NCI-H2029 (cell line): ENCODE results near the gene MED9.
A peak's percentile ranks its signal among the peaks of the same experiment; 100 is the strongest.

Experiments
- DNase-seq: peaks from one replicate; lab custom pipeline; 2025; lab: John Stamatoyannopoulos, UW

Gene MED9

GRCh38 chr17:17537311-17538099, 60.7 kb downstream of the MED9 start:
- no peak for DNase-seq

GRCh38 chr17:17538417-17539391, 61.9 kb downstream of the MED9 start:
- DNase-seq: peak; percentile 91

- no peak for DNase-seq
These were observed 62.8 kb downstream of the MED9 start for GRCh38 chr17:17539591-17539990.

- DNase-seq: no peak
These were observed 63.6 kb downstream of the MED9 start for GRCh38 chr17:17540278-17540906.

GRCh38 chr17:17540935-17541639, 64.3 kb downstream of the MED9 start:
- no peak for DNase-seq

- no peak for DNase-seq
These were observed 64.8 kb downstream of the MED9 start for GRCh38 chr17:17541640-17542001.
